Measurements from ENCODE around the gene KLF15. TPM values are rescaled to one million over a fixed set of nuclear protein-coding genes. Genes with fewer than 3 reads are reported as not detected.
A peak's percentile ranks its signal among the peaks of the same experiment; 100 is the strongest.

Gene KLF15
- total RNA-seq, 2 experiments from 2014 or later = 0.32 to 0.53 TPM

DNA sequence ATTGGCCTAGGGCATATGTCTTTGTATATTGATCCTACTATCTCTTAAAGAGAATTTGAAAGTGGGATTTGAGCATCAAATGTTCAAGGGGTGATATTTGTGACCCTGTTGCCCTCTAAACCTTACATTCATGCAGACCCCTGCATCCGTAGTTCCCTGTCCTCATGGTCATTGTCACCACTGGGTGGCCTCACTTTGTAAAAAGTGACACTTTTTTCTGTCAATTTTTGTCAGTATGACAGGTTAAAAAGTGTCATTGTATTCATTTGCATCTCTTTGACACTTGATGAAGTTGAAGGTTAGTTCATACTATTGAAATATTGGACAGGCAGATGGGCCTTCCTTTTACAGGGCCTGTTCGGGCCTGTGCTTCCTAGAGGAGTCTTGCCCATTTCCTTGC is 12.3 kb upstream of the KLF15 start:
- ATAC-seq (no peak), DNase-seq (no peak)
- ChIA-PET CTCF (no interaction called here), POLR2A (no interaction called here)
- no peaks in the 10 kb centered on the region for H3K27me3 Mint-ChIP-seq
- no peaks in the 10 kb centered on the region for H3K4me1 Mint-ChIP-seq
- no peaks in the 10 kb centered on the region for H3K9me3 Mint-ChIP-seq (ENCODE audit: low read depth)
- no peak overlapping the region for H3K27ac Mint-ChIP-seq
- intact Hi-C loops (cut with DNase I, micrococcal nuclease) = no loop called here
- H3K36me3 Mint-ChIP-seq (ENCODE audit: low read depth) = no peaks in the 10 kb centered on the region
- H3K4me3 Mint-ChIP-seq = no peak overlapping the region

DNA sequence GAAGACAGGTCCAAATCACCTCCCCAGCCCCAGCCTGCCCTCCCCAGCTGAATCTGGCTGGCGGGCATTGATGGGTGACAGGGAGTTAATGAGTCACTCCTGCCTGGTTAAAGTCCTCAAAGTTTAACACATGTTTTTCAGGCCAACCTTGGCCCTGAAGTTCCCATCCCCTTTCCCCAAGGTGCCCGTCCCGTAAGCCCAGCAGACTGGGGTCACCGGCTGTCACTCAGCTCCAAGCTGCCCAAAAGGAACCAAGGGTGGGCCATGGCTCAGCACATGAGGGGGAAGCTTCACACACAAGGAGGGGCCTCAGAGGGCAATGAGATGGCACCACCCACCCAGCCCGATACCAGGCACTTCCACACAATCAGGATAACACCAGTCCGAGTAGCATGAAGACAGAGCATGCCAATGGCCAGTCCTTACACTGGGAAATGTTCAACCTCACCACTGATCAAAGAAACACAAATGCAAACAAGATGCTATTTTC is 10.2 kb upstream of the KLF15 start:
- CTCF ChIA-PET = interaction anchor here (0.5 kb wide), 1 partner anchor 162 kb away, joined by 3 read pairs; no protein-coding TSS in a partner anchor
- ATAC-seq (no peak), DNase-seq (no peak)
- intact Hi-C loops (cut with DNase I, micrococcal nuclease) = no loop called here
- Mint-ChIP-seq H3K36me3 (ENCODE audit: low read depth) (no peaks in the 10 kb centered on the region), H3K4me1 (no peaks in the 10 kb centered on the region), H3K27ac (no peak overlapping the region), H3K4me3 (no peak overlapping the region), H3K9me3 (ENCODE audit: low read depth) (no peaks in the 10 kb centered on the region), H3K27me3 (peaks cover 1% of the 10 kb centered on the region)
- POLR2A ChIA-PET = no interaction called here

DNA sequence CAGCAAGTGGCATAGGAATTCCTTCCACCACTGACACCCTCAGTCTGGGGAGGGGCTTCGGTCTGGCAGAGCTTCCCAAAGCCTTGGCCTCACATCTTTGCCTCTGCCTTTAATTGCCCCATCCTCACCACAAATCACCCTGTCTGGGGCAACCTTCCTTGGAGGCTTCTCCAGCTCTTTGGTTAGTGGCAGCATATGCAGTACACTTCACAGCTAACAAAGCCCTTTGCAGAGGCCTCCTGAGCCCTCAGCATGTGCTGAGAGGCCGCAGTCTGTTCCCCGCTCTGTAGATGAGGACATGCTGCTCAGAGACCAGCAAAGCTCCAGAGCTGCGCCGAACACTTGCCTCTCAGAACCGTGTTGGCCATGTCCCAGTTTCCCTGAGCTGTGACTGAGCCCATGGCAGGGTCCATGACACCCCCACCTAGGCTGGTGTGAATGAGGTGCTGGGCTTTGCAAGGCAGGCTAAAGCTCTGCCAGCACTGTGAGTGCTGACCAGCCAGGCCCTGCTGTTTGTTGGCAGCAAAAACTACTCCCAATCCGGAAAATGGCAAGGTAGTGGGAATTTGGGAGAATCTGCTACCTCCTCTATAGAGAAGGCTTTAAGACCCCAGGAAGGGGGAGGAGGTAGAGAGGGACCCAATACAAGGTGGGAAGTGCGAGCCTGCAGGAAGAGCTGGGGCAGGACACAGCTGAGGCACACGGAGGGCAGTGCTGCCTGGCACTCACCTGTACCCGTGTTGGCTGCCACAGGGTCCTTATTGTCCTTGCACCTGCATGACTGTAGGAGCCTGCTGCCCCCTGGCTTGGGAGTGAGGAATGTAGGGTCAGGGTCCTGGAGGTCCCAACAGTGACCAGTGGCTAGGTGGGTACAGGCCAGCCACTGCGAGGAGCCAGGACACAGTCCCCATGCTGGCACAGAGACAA is 8.4 kb upstream of the KLF15 start:
- H3K4me1 Mint-ChIP-seq = no peaks in the 10 kb centered on the region
- no peak overlapping the region for H3K27ac Mint-ChIP-seq
- ATAC-seq (no peak), DNase-seq (no peak)
- peaks cover 11% of the 10 kb centered on the region for H3K27me3 Mint-ChIP-seq
- H3K9me3 Mint-ChIP-seq (ENCODE audit: low read depth) = no peaks in the 10 kb centered on the region
- H3K4me3 Mint-ChIP-seq = no peak overlapping the region
- intact Hi-C loops (cut with DNase I, micrococcal nuclease) = no loop called here
- H3K36me3 Mint-ChIP-seq (ENCODE audit: low read depth) = no peaks in the 10 kb centered on the region
- ChIA-PET POLR2A (no interaction called here), CTCF (no interaction called here)

DNA sequence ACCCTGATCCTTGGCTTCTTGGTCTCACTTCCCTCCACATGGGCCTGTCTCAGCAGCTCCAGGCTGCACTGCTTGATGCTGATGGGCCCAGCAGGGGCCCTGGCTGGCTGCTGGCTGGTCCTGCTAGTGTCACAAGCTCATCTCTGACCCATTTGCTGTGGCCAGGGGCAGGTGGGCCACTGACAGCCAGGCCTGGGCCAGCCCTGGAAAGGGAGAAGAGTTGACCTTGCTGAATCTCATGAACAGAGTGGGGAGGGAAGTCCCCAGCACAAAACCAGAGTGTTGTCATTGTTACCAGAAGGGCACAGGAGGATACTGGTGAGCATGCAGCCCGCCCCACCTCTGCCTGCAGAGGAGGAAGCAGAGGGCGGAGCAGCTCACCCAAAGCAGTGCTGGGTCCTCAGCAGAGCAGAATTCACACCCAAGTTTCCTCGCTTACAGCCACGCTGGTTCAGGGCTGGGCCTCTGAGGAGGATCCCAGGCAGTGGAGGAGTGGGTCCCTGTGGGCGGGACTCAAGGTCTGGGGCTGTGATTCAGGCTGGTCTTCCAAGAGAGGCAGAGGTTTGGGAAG is 7.6 kb upstream of the KLF15 start:
- ATAC-seq (peak; percentile 39), DNase-seq (no peak)
- ChIA-PET POLR2A (no interaction called here), CTCF (no interaction called here)
- Mint-ChIP-seq H3K4me3 (no peak overlapping the region), H3K4me1 (no peaks in the 10 kb centered on the region), H3K27ac (no peak overlapping the region), H3K9me3 (ENCODE audit: low read depth) (no peaks in the 10 kb centered on the region), H3K27me3 (peaks cover 16% of the 10 kb centered on the region), H3K36me3 (ENCODE audit: low read depth) (no peaks in the 10 kb centered on the region)
- intact Hi-C loops (cut with DNase I, micrococcal nuclease) = no loop called here

DNA sequence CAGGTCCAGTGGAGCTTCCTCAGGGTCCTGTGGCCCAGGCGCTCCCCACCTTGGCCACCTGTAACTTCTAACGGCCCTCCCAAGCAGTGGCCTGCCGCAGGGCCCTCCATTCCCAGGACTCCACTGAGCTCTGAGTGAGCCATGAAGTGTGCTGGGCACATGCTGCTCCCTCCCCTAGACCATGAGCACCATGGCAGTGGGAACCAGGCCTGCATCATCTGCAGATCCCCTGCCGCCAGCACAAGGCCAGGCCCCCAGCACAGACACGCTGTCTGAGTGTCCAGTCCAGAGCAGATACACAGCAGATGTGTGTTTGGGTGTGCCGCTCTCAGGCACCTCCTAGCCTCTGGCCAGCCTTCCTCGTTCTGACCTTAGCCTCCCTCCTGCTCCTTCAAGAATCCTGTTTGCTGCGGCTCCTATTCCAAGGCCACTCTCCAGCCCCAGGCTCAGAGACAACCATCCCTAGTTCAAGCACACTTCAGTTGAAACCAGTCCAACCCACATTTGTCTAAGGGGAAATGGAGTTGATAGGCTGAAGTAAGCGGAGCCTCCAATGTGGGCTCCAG is 7.0 kb upstream of the KLF15 start:
- H3K9me3 Mint-ChIP-seq (ENCODE audit: low read depth) = no peaks in the 10 kb centered on the region
- intact Hi-C loops (cut with DNase I, micrococcal nuclease) = no loop called here
- H3K4me3 Mint-ChIP-seq = no peak overlapping the region
- POLR2A ChIA-PET = no interaction called here
- ATAC-seq = no peak
- no peaks in the 10 kb centered on the region for H3K36me3 Mint-ChIP-seq (ENCODE audit: low read depth)
- no peaks in the 10 kb centered on the region for H3K4me1 Mint-ChIP-seq
- peaks cover 21% of the 10 kb centered on the region for H3K27me3 Mint-ChIP-seq
- H3K27ac Mint-ChIP-seq = no peak overlapping the region
- CTCF ChIA-PET = interaction anchor here (0.7 kb wide), 1 partner anchor 59 kb away, joined by 3 read pairs; no protein-coding TSS in a partner anchor
- DNase-seq = no peak

DNA sequence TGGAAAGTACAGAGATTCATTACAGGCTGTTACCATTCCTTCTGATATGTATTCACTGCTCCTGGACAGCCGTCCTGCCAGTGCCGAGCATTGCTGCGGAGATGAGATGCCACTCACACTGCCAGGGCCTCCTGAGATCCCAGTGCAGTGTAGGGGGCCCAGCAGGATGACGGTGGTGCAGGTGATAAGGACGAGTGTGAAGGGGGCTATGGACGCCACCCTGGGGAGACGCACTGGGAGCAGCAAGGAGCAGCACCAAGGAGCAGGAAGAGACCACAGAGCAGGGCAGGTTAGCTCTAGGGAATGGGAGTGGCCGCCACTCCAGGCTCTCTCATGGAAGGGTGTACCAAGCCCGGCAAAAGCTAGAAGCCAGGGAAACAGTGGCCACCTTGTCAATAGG is 4.0 kb upstream of the KLF15 start:
- DNase-seq (no peak), ATAC-seq (no peak)
- no peak overlapping the region for H3K27ac Mint-ChIP-seq
- POLR2A ChIA-PET = no interaction called here
- intact Hi-C loops (cut with DNase I, micrococcal nuclease) = no loop called here
- peaks cover 6% of the 10 kb centered on the region for H3K4me1 Mint-ChIP-seq
- H3K9me3 Mint-ChIP-seq (ENCODE audit: low read depth) = no peaks in the 10 kb centered on the region
- CTCF ChIA-PET = no interaction called here
- no peaks in the 10 kb centered on the region for H3K36me3 Mint-ChIP-seq (ENCODE audit: low read depth)
- no peak overlapping the region for H3K4me3 Mint-ChIP-seq
- H3K27me3 Mint-ChIP-seq = peaks cover 38% of the 10 kb centered on the region

DNA sequence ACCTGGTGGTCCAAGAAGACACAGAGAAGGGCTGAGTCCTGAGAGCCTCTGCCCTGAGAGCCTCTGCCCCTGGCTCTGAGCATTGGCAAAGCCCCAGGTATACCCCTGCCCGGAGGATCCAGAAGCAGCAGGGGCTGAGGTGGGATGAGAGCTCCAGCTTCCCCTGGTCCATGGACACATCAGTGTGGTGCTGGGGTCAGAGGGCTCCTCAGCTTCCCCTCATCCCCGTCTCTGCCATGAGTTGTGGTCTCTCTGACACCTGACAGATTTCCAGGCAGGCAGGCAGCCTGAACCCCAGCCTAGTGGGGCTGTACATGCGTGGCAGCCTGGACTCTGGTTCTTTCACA is 3.5 kb upstream of the KLF15 start:
- CTCF ChIA-PET = no interaction called here
- Mint-ChIP-seq H3K27ac (no peak overlapping the region), H3K36me3 (ENCODE audit: low read depth) (no peaks in the 10 kb centered on the region), H3K27me3 (peaks cover 39% of the 10 kb centered on the region), H3K9me3 (ENCODE audit: low read depth) (no peaks in the 10 kb centered on the region), H3K4me3 (no peak overlapping the region), H3K4me1 (peaks cover 7% of the 10 kb centered on the region)
- no peak for DNase-seq
- no peak for ATAC-seq
- POLR2A ChIA-PET = no interaction called here
- intact Hi-C loops (cut with DNase I, micrococcal nuclease) = no loop called here

DNA sequence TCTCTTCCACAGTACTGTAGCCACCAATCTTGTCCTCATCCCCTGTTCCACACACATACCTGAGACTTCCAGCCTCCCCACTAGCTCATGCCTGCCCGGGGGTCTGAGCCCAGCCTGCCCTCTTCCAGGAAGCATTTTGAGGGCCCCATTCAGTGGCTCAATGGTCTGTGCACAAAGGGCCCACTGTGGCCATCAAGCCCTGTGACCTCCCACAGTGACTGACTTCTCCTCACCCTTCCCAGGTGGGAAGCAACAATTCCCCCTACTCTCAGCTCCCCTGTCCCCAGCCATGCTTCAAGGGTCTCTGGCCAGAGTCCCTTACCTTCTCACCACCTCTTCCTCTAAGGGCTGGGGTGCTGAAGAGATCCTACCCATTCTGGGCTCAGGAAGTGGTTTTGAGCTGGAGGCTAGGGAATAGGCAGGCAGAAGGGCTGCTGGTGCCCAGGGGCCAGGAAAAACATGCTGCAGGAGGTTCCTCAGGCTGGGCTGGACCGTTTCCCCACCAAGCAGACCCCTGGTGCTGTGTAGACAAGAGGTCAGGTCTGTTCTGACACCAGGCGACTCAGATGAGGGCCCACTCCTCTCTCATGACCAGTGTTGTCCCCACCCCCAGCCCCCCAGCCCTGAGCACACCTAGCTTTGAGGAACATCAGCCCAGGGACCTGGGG is 3.0 kb upstream of the KLF15 start:
- ATAC-seq (no peak), DNase-seq (no peak)
- CTCF ChIA-PET = interaction anchor here (0.6 kb wide), 1 partner anchor 115 kb away, joined by 3 read pairs; no protein-coding TSS in a partner anchor
- no peaks in the 10 kb centered on the region for H3K9me3 Mint-ChIP-seq (ENCODE audit: low read depth)
- H3K27me3 Mint-ChIP-seq = peaks cover 44% of the 10 kb centered on the region
- no peaks in the 10 kb centered on the region for H3K36me3 Mint-ChIP-seq (ENCODE audit: low read depth)
- H3K27ac Mint-ChIP-seq = no peak overlapping the region
- H3K4me3 Mint-ChIP-seq = no peak overlapping the region
- POLR2A ChIA-PET = no interaction called here
- intact Hi-C loops (cut with DNase I, micrococcal nuclease) = no loop called here
- peaks cover 9% of the 10 kb centered on the region for H3K4me1 Mint-ChIP-seq

DNA sequence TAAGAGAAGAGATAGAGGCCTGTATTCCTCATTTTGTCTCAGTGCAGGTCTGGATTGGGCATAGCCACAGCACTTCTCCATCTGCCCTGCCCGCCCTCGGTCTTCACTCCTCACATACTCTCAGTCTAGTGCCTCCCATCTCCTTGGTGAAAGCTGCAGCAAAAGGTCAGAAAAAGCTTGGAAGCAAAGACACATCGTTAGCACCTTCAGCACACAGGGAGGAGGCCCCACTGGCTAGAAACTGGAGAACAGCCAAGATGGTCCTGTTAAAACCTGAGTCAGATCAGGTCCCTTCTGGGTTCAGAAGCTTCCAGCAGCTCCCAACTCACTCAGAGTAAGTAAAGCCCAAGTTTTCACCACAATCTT is 1.6 kb upstream of the KLF15 start:
- no peak for ATAC-seq
- H3K36me3 Mint-ChIP-seq (ENCODE audit: low read depth) = no peaks in the 10 kb centered on the region
- ChIA-PET CTCF (no interaction called here), POLR2A (no interaction called here)
- intact Hi-C loops (cut with DNase I, micrococcal nuclease) = loop anchor here in 1 of 2 experiments (5.0 to 10.0 kb wide), 3 partner anchors 119 to 1596 kb away; partner anchors contain the start of gene ZXDC
- peaks cover 44% of the 10 kb centered on the region for H3K27me3 Mint-ChIP-seq
- no peak overlapping the region for H3K4me3 Mint-ChIP-seq
- DNase-seq = no peak
- no peaks in the 10 kb centered on the region for H3K9me3 Mint-ChIP-seq (ENCODE audit: low read depth)
- H3K27ac Mint-ChIP-seq = no peak overlapping the region
- peaks cover 9% of the 10 kb centered on the region for H3K4me1 Mint-ChIP-seq

DNA sequence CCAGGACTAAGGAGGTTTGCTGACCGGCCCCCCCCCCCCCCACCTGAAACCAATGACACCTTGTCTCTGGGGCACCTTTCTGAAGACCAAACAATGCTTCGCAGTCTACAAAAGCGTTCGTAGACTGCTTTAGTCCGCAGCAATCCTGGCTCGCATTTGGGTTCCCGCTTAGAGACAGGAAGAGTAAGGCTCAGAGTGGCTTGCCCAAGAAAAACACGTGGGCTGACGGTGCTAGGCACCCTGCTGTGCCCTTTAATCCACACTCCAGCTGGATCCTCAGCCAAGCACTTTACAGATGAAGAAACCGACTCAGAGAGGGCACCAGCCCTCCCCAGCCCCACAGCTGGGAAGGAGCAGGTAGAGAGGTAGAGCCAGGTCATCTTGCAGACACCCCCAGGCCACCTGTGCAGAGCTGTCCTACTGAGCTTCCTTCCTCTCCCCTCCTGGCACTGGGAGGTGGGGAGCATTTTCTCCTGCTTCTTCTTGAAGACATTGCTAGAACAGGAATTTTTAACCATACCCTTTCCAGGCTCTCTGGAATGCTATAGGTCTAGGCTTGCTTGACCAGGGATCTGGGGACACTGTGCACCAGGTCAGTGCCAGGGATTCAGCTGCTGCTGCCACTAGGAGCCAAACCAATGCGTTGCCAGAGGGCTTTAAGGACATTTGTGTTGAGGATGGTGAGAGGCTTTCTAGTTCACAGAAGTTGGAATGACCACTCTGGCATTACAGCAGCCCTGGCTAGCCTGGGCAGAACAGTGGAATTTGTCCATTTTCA is 1.0 kb upstream of the KLF15 start:
- no peaks in the 10 kb centered on the region for H3K9me3 Mint-ChIP-seq (ENCODE audit: low read depth)
- ChIA-PET CTCF (interaction anchor here (1.0 kb wide), 1 partner anchor 271 kb away, joined by 3 read pairs; no protein-coding TSS in a partner anchor), POLR2A (interaction anchor here (0.7 to 1.0 kb wide), 2 partner anchors 9 to 368 kb away, joined by 5 to 6 read pairs; no protein-coding TSS in a partner anchor)
- H3K36me3 Mint-ChIP-seq (ENCODE audit: low read depth) = no peaks in the 10 kb centered on the region
- peaks cover 9% of the 10 kb centered on the region for H3K4me1 Mint-ChIP-seq
- intact Hi-C loops (cut with DNase I, micrococcal nuclease) = loop anchor here in 1 of 2 experiments (5.0 to 10.0 kb wide), 3 partner anchors 119 to 1597 kb away; partner anchors contain the start of gene ZXDC
- peaks cover 44% of the 10 kb centered on the region for H3K27me3 Mint-ChIP-seq
- DNase-seq (peak; percentile 13), ATAC-seq (no peak)
- H3K27ac Mint-ChIP-seq = no peak overlapping the region
- H3K4me3 Mint-ChIP-seq = peak overlapping the region; percentile 73
